ENCODE data around the gene PSMD8.

The PSMD8 gene

GRCh38 chr19:38389957-38390924 is 15.9 kb downstream of the PSMD8 start:
- Histone ChIP-seq H3K27ac (no peak overlapping the region), H3K9me3 (ENCODE audit: severe bottlenecking) (no peaks in the 10 kb centered on the region), H3K36me3 (peaks cover 9% of the 10 kb centered on the region; the same call in 1 of the 2 replicates), H3K27me3 (ENCODE audit: insufficient read depth, low read depth, severe bottlenecking) (no peaks in the 10 kb centered on the region), H3K4me3 (ENCODE audit: low read depth, low read length) (no peak overlapping the region)
- DNase-seq: no peak
- TF ChIP-seq CTCF (IDR thresholded peaks at IDR 0.05; ENCODE audit: low read depth, low read length): no peak

- DNase-seq: no peak
- Histone ChIP-seq H3K27ac (no peak overlapping the region), H3K27me3 (ENCODE audit: insufficient read depth, low read depth, severe bottlenecking) (no peaks in the 10 kb centered on the region), H3K4me3 (ENCODE audit: low read depth, low read length) (no peak overlapping the region), H3K36me3 (no peaks in the 10 kb centered on the region), H3K9me3 (ENCODE audit: severe bottlenecking) (no peaks in the 10 kb centered on the region)
- no peak for TF ChIP-seq CTCF (IDR thresholded peaks at IDR 0.05; ENCODE audit: low read depth, low read length)
Observed at GRCh38 chr19:38391911-38392464, 17.6 kb downstream of the PSMD8 start.

DNA sequence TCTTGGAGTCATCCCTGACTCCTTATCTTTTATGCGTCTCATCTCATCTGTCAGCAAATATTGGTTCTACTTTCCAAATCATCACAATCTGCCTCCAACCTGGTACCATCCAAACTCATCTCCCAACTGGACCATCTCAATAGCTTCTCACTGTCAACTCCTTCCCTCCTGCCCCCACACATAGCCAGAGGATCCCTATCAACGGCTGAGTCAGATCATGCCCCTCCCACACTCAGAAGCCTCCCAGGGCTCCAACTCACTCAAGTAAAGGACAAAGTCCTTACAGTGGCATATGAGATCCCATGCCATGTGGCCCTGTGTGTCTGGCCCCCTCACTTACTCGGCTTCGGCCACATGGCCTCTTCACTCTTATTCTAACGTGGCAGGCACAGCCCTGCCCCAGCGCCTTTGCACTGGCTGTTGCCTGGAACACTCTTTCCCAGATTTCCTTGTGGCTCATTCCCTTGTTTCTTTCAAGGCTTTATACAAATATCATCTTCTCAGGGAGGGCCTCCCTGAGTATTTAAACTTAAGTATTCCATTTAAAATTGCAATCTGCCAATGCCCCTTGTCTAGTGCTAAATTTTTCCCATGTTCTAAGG is 18.4 kb downstream of the PSMD8 start:
- Histone ChIP-seq H3K9me3 (ENCODE audit: severe bottlenecking) (no peaks in the 10 kb centered on the region), H3K27ac (no peak overlapping the region), H3K36me3 (no peaks in the 10 kb centered on the region), H3K4me3 (ENCODE audit: low read depth, low read length) (no peak overlapping the region), H3K27me3 (ENCODE audit: insufficient read depth, low read depth, severe bottlenecking) (no peaks in the 10 kb centered on the region)
- DNase-seq: no peak
- TF ChIP-seq CTCF (IDR thresholded peaks at IDR 0.05; ENCODE audit: low read depth, low read length): no peak

DNA sequence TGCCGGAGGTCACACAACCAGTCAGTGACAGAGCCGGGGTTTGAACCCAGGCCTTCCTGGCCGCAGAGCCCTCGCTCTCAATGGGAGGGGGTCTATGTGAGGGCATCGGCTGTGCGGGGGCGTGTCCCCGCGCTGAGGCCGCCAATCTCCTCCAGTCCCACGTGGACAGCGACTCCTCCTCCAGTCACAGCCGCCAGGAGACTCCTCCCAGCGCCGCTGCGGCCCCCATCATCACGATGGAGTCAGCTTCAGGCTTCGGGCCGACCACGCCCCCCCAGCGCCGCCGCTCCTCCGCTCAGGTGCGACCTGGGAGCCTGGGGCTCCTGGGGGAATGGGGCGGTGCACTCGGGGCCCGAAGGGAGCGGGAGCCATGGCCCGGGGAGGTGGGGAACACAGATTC is 20.1 kb downstream of the PSMD8 start:
- no peaks in the 10 kb centered on the region for H3K36me3 ChIP-seq
- H3K4me3 ChIP-seq (ENCODE audit: low read depth, low read length): no peak overlapping the region
- no peak for DNase-seq
- H3K27me3 ChIP-seq (ENCODE audit: insufficient read depth, low read depth, severe bottlenecking): no peaks in the 10 kb centered on the region
- H3K27ac ChIP-seq: no peak overlapping the region
- TF ChIP-seq CTCF (IDR thresholded peaks at IDR 0.05; ENCODE audit: low read depth, low read length): no peak
- no peaks in the 10 kb centered on the region for H3K9me3 ChIP-seq (ENCODE audit: severe bottlenecking)

GRCh38 chr19:38395381-38396114 is 21.2 kb downstream of the PSMD8 start:
- Histone ChIP-seq H3K4me3 (ENCODE audit: low read depth, low read length) (no peak overlapping the region), H3K9me3 (ENCODE audit: severe bottlenecking) (no peaks in the 10 kb centered on the region), H3K27me3 (ENCODE audit: insufficient read depth, low read depth, severe bottlenecking) (no peaks in the 10 kb centered on the region), H3K27ac (no peak overlapping the region), H3K36me3 (no peaks in the 10 kb centered on the region)
- TF ChIP-seq CTCF (IDR thresholded peaks at IDR 0.05; ENCODE audit: low read depth, low read length): no peak
- DNase-seq: no peak
